ENCODE data around the gene MED22.
A peak's percentile ranks its signal among the peaks of the same experiment; 100 is the strongest.
"Not testable (repeated sequence)": the region's sequence is repeated elsewhere in the genome, so short reads cannot be mapped to it uniquely, and the experiment has no call there.

MED22 gene

GRCh38 chr9:133323211-133323610 is 24.7 kb downstream of the MED22 start:
- peaks cover 27% of the 10 kb centered on the region for H3K27me3 Mint-ChIP-seq
- H3K27ac Mint-ChIP-seq, result no peak overlapping the region
- H3K4me1 Mint-ChIP-seq, result no peaks in the 10 kb centered on the region
- H3K36me3 Mint-ChIP-seq, result no peaks in the 10 kb centered on the region
- no peak overlapping the region for H3K4me3 Mint-ChIP-seq
- no peak for ATAC-seq
- H3K9me3 Mint-ChIP-seq, result peaks cover 4% of the 10 kb centered on the region

DNA sequence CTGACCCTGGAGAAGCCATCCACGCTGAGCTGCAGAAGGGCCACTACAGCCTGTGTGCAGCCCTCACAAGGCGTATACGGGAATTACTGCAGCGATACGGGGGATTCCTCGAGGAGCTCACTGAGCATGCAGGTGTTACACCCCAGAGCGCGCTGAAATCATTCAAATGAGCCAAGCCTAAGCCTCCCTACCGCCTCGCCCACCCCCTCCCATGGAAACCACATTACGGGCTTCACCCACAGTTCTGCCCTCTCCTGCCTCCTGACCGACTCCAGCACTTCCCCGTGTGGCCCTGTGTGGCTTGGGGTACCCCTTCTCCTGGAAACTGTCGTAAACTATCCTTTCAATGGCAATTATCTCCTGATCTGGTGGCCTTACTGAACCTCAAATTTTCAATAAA is 25.2 kb downstream of the MED22 start:
- no peak overlapping the region for H3K27ac Mint-ChIP-seq
- H3K27me3 Mint-ChIP-seq, result peaks cover 32% of the 10 kb centered on the region
- no peak overlapping the region for H3K4me3 Mint-ChIP-seq
- H3K36me3 Mint-ChIP-seq, result no peaks in the 10 kb centered on the region
- ATAC-seq, result no peak
- no peaks in the 10 kb centered on the region for H3K4me1 Mint-ChIP-seq
- H3K9me3 Mint-ChIP-seq, result peaks cover 4% of the 10 kb centered on the region

- peaks cover 42% of the 10 kb centered on the region for H3K27me3 Mint-ChIP-seq
- H3K9me3 Mint-ChIP-seq, result peaks cover 4% of the 10 kb centered on the region
- H3K4me1 Mint-ChIP-seq, result no peaks in the 10 kb centered on the region
- no peak overlapping the region for H3K4me3 Mint-ChIP-seq
- no peaks in the 10 kb centered on the region for H3K36me3 Mint-ChIP-seq
- no peak for ATAC-seq
- no peak overlapping the region for H3K27ac Mint-ChIP-seq
Measured at GRCh38 chr9:133321411-133321935, 26.5 kb downstream of the MED22 start.

GRCh38 chr9:133320421-133320881 is 27.5 kb downstream of the MED22 start:
- Mint-ChIP-seq H3K36me3 (no peaks in the 10 kb centered on the region), H3K27me3 (peaks cover 42% of the 10 kb centered on the region), H3K4me3 (no peak overlapping the region), H3K27ac (no peak overlapping the region), H3K4me1 (no peaks in the 10 kb centered on the region), H3K9me3 (peaks cover 4% of the 10 kb centered on the region)
- ATAC-seq, result no peak

GRCh38 chr9:133317551-133317950 is 30.4 kb downstream of the MED22 start:
- not testable (repeated sequence) for H3K9me3 Mint-ChIP-seq, H3K4me1 Mint-ChIP-seq, H3K36me3 Mint-ChIP-seq, ATAC-seq, H3K27ac Mint-ChIP-seq, H3K4me3 Mint-ChIP-seq
- H3K27me3 Mint-ChIP-seq, result peaks cover 34% of the 10 kb centered on the region

DNA sequence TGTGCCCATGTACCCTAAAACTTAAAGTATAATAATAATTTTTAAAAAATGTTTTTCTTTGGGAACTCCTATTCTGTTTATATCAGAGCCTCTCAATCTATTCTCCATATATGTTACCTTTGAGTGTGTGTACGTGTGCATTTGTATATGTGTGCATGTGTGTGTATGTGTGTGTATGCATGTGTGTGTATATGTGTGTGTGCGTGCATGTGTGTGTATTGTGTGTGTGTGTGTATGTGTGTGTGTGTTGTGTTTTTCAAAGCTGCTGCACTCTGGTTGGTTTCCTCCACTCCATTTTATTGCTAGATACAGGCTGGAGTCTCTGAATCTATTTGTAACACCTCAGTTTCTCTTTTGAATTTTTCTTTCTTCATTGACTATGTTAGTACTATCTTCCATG is 31.9 kb downstream of the MED22 start:
- no peaks in the 10 kb centered on the region for H3K9me3 Mint-ChIP-seq
- no peak for ATAC-seq
- no peak overlapping the region for H3K4me3 Mint-ChIP-seq
- H3K36me3 Mint-ChIP-seq, result no peaks in the 10 kb centered on the region
- peaks cover 22% of the 10 kb centered on the region for H3K27me3 Mint-ChIP-seq
- H3K4me1 Mint-ChIP-seq, result no peaks in the 10 kb centered on the region
- H3K27ac Mint-ChIP-seq, result no peak overlapping the region

- H3K4me1 Mint-ChIP-seq, result no peaks in the 10 kb centered on the region
- H3K27ac Mint-ChIP-seq, result no peak overlapping the region
- H3K4me3 Mint-ChIP-seq, result no peak overlapping the region
- ATAC-seq, result no peak
- H3K27me3 Mint-ChIP-seq, result peaks cover 44% of the 10 kb centered on the region
- no peaks in the 10 kb centered on the region for H3K36me3 Mint-ChIP-seq
- no peaks in the 10 kb centered on the region for H3K9me3 Mint-ChIP-seq
Measured at GRCh38 chr9:133309608-133310007, 38.3 kb downstream of the MED22 start.

GRCh38 chr9:133307301-133307700 is 40.6 kb downstream of the MED22 start:
- ATAC-seq, result no peak
- no peaks in the 10 kb centered on the region for H3K4me1 Mint-ChIP-seq
- no peak overlapping the region for H3K27ac Mint-ChIP-seq
- H3K36me3 Mint-ChIP-seq, result no peaks in the 10 kb centered on the region
- no peak overlapping the region for H3K4me3 Mint-ChIP-seq
- no peaks in the 10 kb centered on the region for H3K9me3 Mint-ChIP-seq
- peaks cover 44% of the 10 kb centered on the region for H3K27me3 Mint-ChIP-seq

DNA sequence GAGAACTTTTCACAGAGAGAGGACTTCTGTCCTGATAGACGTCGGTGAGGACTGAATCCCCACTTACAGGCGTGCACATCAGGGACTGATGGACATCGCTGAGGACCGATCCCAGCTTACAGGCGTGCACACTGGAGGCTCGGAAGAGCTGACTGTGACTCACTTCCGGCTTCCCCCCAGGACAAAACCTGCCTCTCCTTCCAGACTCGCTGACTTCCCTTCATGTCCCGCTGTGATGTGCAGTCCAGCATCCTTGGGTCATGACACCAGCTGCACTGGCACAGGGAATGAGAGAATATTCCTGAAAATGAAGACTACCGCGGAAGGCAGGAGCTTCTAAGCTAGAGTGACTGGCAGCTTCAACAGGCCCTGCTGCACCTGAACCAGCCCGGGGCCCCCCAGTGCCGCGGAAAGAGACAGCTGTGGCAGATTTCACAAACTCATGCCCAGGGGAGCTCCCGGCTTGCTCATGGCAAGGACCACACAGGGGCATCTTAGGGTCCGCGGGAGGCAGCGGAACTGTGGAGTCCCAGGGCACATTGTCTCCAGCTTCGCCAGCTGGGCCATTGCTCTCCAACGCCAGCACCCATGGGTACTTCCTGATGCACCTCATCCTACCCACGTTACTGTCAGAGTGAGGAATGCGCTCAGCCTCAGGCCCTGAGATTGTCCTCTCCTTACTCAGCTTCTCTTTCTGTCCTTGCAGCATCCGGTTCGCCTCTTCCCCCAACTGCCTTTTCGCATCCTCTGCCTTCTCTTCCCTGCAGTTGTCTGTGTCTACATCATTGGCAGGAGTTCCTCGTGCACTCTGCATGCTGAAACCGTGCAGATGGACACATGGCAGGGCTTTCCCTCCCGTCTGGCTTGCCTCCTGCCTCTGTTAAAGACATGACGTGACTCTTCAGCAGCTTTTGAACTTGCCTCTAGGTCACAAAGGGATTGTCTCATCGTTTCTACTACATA is 41.4 kb downstream of the MED22 start:
- no peaks in the 10 kb centered on the region for H3K4me1 Mint-ChIP-seq
- H3K36me3 Mint-ChIP-seq, result no peaks in the 10 kb centered on the region
- H3K27ac Mint-ChIP-seq, result no peak overlapping the region
- no peak for ATAC-seq
- H3K9me3 Mint-ChIP-seq, result no peaks in the 10 kb centered on the region
- H3K27me3 Mint-ChIP-seq, result peaks cover 44% of the 10 kb centered on the region
- no peak overlapping the region for H3K4me3 Mint-ChIP-seq

DNA sequence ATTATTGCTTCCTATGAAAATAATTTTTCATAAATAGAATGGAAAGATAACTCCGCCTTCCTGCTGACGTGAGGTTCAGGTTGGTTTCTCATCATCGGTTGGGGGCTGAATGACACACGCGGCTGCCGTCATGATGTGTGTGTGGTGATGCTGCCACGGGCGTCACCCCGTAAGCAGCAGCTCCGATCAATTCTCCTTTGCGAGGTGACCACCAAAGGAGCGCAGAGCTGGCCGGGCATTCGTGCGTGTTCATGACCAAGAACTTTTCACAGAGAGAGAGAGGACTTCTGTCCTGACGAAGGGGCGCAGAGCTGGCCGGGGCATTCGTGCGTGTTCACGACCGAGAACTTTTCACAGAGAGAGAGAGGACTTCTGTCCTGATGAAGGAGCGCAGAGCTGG is 42.2 kb downstream of the MED22 start:
- Mint-ChIP-seq H3K9me3 (no peaks in the 10 kb centered on the region), H3K27ac (no peak overlapping the region), H3K36me3 (no peaks in the 10 kb centered on the region), H3K4me1 (no peaks in the 10 kb centered on the region), H3K27me3 (peaks cover 44% of the 10 kb centered on the region), H3K4me3 (no peak overlapping the region)
- ATAC-seq, result no peak

DNA sequence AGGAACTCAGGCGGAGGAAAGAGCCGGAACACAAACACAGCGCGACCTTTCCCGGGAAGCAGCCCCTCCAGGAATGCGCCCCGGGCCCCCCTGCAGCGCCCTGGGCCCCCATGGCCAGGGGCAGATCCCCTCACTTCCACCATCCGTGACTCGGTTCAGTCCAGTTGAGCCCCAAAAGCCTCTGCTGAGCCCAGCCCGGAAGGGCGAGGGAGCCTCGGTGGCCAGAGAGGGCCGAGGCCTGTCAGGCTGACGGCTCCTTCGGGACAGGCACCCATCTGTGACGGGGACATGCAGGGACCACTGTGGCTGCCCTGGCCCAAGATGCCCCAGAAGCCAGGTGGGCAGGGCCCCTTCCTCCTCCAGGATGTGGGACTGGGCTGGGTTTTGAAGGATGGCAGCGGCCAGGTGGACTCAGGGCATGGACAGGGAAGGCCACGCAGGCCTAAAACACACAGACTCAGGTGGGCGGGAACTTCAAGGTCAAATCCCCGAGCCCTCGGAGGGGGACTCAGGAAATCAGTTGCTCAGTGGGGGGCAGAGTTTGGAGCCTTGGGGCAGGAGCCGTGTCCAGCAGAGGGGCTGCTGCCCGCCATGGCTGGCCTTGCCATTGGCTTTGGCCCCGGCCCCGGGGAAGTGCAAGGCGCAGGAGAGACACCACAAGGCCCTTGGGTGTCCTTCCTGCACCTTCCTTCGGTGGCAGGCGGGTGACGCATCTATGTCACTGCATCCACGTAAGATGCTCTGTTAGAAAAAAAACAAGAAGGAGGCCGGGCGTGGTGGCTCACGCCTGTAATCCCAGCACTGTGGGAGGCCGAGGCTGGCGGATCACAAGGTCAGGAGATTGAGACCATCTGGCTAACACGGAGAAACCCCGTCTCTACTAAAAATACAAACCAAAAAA is 43.2 kb downstream of the MED22 start:
- peaks cover 38% of the 10 kb centered on the region for H3K27me3 Mint-ChIP-seq
- no peak for ATAC-seq
- no peak overlapping the region for H3K4me3 Mint-ChIP-seq
- no peak overlapping the region for H3K27ac Mint-ChIP-seq
- H3K4me1 Mint-ChIP-seq, result no peaks in the 10 kb centered on the region
- no peaks in the 10 kb centered on the region for H3K36me3 Mint-ChIP-seq
- H3K9me3 Mint-ChIP-seq, result no peaks in the 10 kb centered on the region

GRCh38 chr9:133304158-133304470 is 43.8 kb downstream of the MED22 start:
- Mint-ChIP-seq H3K9me3 (no peaks in the 10 kb centered on the region), H3K4me3 (no peak overlapping the region), H3K27ac (no peak overlapping the region), H3K27me3 (peaks cover 32% of the 10 kb centered on the region), H3K4me1 (no peaks in the 10 kb centered on the region), H3K36me3 (no peaks in the 10 kb centered on the region)
- ATAC-seq, result peak; percentile 28

- peaks cover 28% of the 10 kb centered on the region for H3K27me3 Mint-ChIP-seq
- no peak for ATAC-seq
- no peak overlapping the region for H3K27ac Mint-ChIP-seq
- H3K4me1 Mint-ChIP-seq, result no peaks in the 10 kb centered on the region
- no peaks in the 10 kb centered on the region for H3K9me3 Mint-ChIP-seq
- no peaks in the 10 kb centered on the region for H3K36me3 Mint-ChIP-seq
- no peak overlapping the region for H3K4me3 Mint-ChIP-seq
Measured at GRCh38 chr9:133303266-133304157, 44.4 kb downstream of the MED22 start.

GRCh38 chr9:133301253-133302230 is 46.4 kb downstream of the MED22 start:
- no peak for ATAC-seq
- H3K27me3 Mint-ChIP-seq, result peaks cover 30% of the 10 kb centered on the region
- no peaks in the 10 kb centered on the region for H3K36me3 Mint-ChIP-seq
- no peak overlapping the region for H3K27ac Mint-ChIP-seq
- no peaks in the 10 kb centered on the region for H3K9me3 Mint-ChIP-seq
- no peak overlapping the region for H3K4me3 Mint-ChIP-seq
- no peaks in the 10 kb centered on the region for H3K4me1 Mint-ChIP-seq
